Colonic mucosa (tissue), 4 donors: Measurements from ENCODE around the gene PROX1. TPM values are rescaled to one million over a fixed set of nuclear protein-coding genes. Genes with fewer than 3 reads are reported as not detected.

Experiments used
- DNase-seq: peaks from one replicate; pipeline ENCODE4 v3.0.0-alpha.2; 2020
- H3K27ac ChIP-seq: fragments of 200-600 bp; one replicate; pipeline ENCODE4 v1.8.0; 2021
- H3K27me3 ChIP-seq: fragments of 200-600 bp; one replicate; pipeline ENCODE4 v1.8.0; 2021
- H3K36me3 ChIP-seq: fragments of 200-600 bp; one replicate; pipeline ENCODE4 v1.8.0; 2021
- H3K4me1 ChIP-seq: fragments of 200-600 bp; one replicate; pipeline ENCODE4 v1.8.0; 2021; ENCODE audit warnings: mild to moderate bottlenecking
- H3K4me3 ChIP-seq: fragments of 200-600 bp; one replicate; pipeline ENCODE4 v1.8.0; 2021
- H3K9ac ChIP-seq, 2 donors: one replicate each; pipeline ENCODE4 v1.7.0; 2013; ENCODE audit warnings: control low read depth in 2 of 2, low read depth in 2 of 2, low read length in 2 of 2
- H3K9me3 ChIP-seq: fragments of 200-600 bp; one replicate; pipeline ENCODE4 v1.8.0; 2021
- CTCF ChIP-seq: fragments of 200-600 bp; IDR thresholded peaks from one replicate; pipeline ENCODE4 v1.8.0; 2022; ENCODE audit warnings: antibody characterized with exemption, mild to moderate bottlenecking
- intact Hi-C: fragments of 100-400 bp; cut with DNase I; formaldehyde crosslinking; loops from one replicate; pipeline ENCODE4 v1.14.1; 2022
- total RNA-seq, 2 donors: library from RNA; stranded (reverse); fragmentation: NEBNext Ultra II Directional in 1 of 2; extraction: Animal tissue kit (Norgen Biotek cat#: 25700) in 1 of 2; gene quantifications; one replicate each; pipeline ENCODE4 v1.2.1, GENCODE V29; 2021
- donor health status: healthy.
- donor health status: DM: no; HTN: no; CAD: no.
- donor health status: DM: no; HTN: no; CAD: no.

Gene PROX1
- total RNA-seq, 2 donors from 2014 or later, result 11.6 to 14.7 TPM

GRCh38 chr1:213947200-213947801, 40.5 kb upstream of the PROX1 start:
- TF ChIP-seq CTCF, result no peak
- no peaks in the 10 kb centered on the region for H3K4me1 ChIP-seq
- peak; percentile 40 for DNase-seq
- H3K4me3 ChIP-seq, result no peak overlapping the region
- no peaks in the 10 kb centered on the region for H3K27me3 ChIP-seq
- no peak overlapping the region for H3K9ac ChIP-seq
- no peak overlapping the region for H3K27ac ChIP-seq
- no peaks in the 10 kb centered on the region for H3K9me3 ChIP-seq
- intact Hi-C loops, result no loop called here
- no peaks in the 10 kb centered on the region for H3K36me3 ChIP-seq

- no peak for TF ChIP-seq CTCF
- Histone ChIP-seq H3K36me3 (no peaks in the 10 kb centered on the region), H3K4me1 (no peaks in the 10 kb centered on the region), H3K27me3 (no peaks in the 10 kb centered on the region), H3K9me3 (no peaks in the 10 kb centered on the region), H3K9ac (no peak overlapping the region), H3K4me3 (no peak overlapping the region), H3K27ac (no peak overlapping the region)
- intact Hi-C loops, result no loop called here
- no peak for DNase-seq
Observed at GRCh38 chr1:213951876-213952275, 35.9 kb upstream of the PROX1 start.

GRCh38 chr1:213953806-213954205, 34.0 kb upstream of the PROX1 start:
- Histone ChIP-seq H3K4me3 (no peak overlapping the region), H3K4me1 (no peaks in the 10 kb centered on the region), H3K9me3 (no peaks in the 10 kb centered on the region), H3K36me3 (no peaks in the 10 kb centered on the region), H3K27me3 (no peaks in the 10 kb centered on the region), H3K9ac (no peak overlapping the region), H3K27ac (no peak overlapping the region)
- intact Hi-C loops, result no loop called here
- TF ChIP-seq CTCF, result no peak
- no peak for DNase-seq

GRCh38 chr1:213956295-213956770, 31.4 kb upstream of the PROX1 start:
- Histone ChIP-seq H3K36me3 (no peaks in the 10 kb centered on the region), H3K27ac (no peak overlapping the region), H3K4me1 (no peaks in the 10 kb centered on the region), H3K27me3 (no peaks in the 10 kb centered on the region), H3K4me3 (no peak overlapping the region), H3K9ac (no peak overlapping the region), H3K9me3 (no peaks in the 10 kb centered on the region)
- no peak for DNase-seq
- intact Hi-C loops, result no loop called here
- no peak for TF ChIP-seq CTCF

- Histone ChIP-seq H3K9me3 (no peaks in the 10 kb centered on the region), H3K4me1 (no peaks in the 10 kb centered on the region), H3K9ac (no peak overlapping the region), H3K27ac (no peak overlapping the region), H3K36me3 (no peaks in the 10 kb centered on the region), H3K4me3 (no peak overlapping the region), H3K27me3 (no peaks in the 10 kb centered on the region)
- intact Hi-C loops, result no loop called here
- DNase-seq, result no peak
- no peak for TF ChIP-seq CTCF
Observed at GRCh38 chr1:213958346-213958745, 29.4 kb upstream of the PROX1 start.
